ENCODE results near the gene KANSL1. TPM values are rescaled to one million over a fixed set of nuclear protein-coding genes. Genes with fewer than 3 reads are reported as not detected.

Gene KANSL1
- total RNA-seq, 1 donor from 2014 or later: 23.2 TPM

GRCh38 chr17:46141645-46142044, 51.6 kb downstream of the KANSL1 start:
- DNase-seq (ENCODE audit: low spot score): no peak
- ATAC-seq: peak; percentile 26

- ATAC-seq (no peak), DNase-seq (ENCODE audit: low spot score) (no peak)
Measured at GRCh38 chr17:46140645-46141197, 52.5 kb downstream of the KANSL1 start.

GRCh38 chr17:46139432-46140210, 53.6 kb downstream of the KANSL1 start:
- DNase-seq (ENCODE audit: low spot score) (no peak), ATAC-seq (no peak)

GRCh38 chr17:46138473-46138872, 54.8 kb downstream of the KANSL1 start:
- no peak for DNase-seq (ENCODE audit: low spot score)
- peak; percentile 32 for ATAC-seq

- DNase-seq (ENCODE audit: low spot score) (no peak), ATAC-seq (no peak)
Measured at GRCh38 chr17:46136820-46137219, 56.4 kb downstream of the KANSL1 start.

GRCh38 chr17:46135879-46136563, 57.2 kb downstream of the KANSL1 start:
- ATAC-seq (no peak), DNase-seq (ENCODE audit: low spot score) (no peak)

- no peak for DNase-seq (ENCODE audit: low spot score)
- peak; percentile 42 for ATAC-seq
Measured at GRCh38 chr17:46135126-46135812, 58.0 kb downstream of the KANSL1 start.

GRCh38 chr17:46129302-46129701, 63.9 kb downstream of the KANSL1 start:
- ATAC-seq (no peak), DNase-seq (ENCODE audit: low spot score) (no peak)

- no peak for DNase-seq (ENCODE audit: low spot score)
- ATAC-seq: no peak
Measured at GRCh38 chr17:46128453-46128852, 64.8 kb downstream of the KANSL1 start.

- ATAC-seq: no peak
- DNase-seq (ENCODE audit: low spot score): no peak
Measured at GRCh38 chr17:46127524-46127923, 65.7 kb downstream of the KANSL1 start.

- ATAC-seq (no peak), DNase-seq (ENCODE audit: low spot score) (no peak)
Measured at GRCh38 chr17:46126840-46127239, 66.4 kb downstream of the KANSL1 start.

GRCh38 chr17:46125831-46126230, 67.4 kb downstream of the KANSL1 start:
- no peak for ATAC-seq
- no peak for DNase-seq (ENCODE audit: low spot score)

GRCh38 chr17:46124695-46125592, 68.3 kb downstream of the KANSL1 start:
- DNase-seq (ENCODE audit: low spot score) (no peak), ATAC-seq (no peak)

GRCh38 chr17:46123607-46124006, 69.6 kb downstream of the KANSL1 start:
- DNase-seq (ENCODE audit: low spot score) (no peak), ATAC-seq (no peak)

GRCh38 chr17:46122486-46122871, 70.8 kb downstream of the KANSL1 start:
- no peak for ATAC-seq
- no peak for DNase-seq (ENCODE audit: low spot score)

- no peak for DNase-seq (ENCODE audit: low spot score)
- no peak for ATAC-seq
Measured at GRCh38 chr17:46121841-46122485, 71.3 kb downstream of the KANSL1 start.

- ATAC-seq: no peak
- DNase-seq (ENCODE audit: low spot score): no peak
Measured at GRCh38 chr17:46121165-46121764, 72.0 kb downstream of the KANSL1 start.

- ATAC-seq (no peak), DNase-seq (ENCODE audit: low spot score) (no peak)
Measured at GRCh38 chr17:46120537-46120936, 72.7 kb downstream of the KANSL1 start.

- no peak for ATAC-seq
Measured at GRCh38 chr17:46120078-46120477, 73.2 kb downstream of the KANSL1 start.

GRCh38 chr17:46118964-46119363, 74.3 kb downstream of the KANSL1 start:
- no peak for DNase-seq (ENCODE audit: low spot score)
- no peak for ATAC-seq

More at GRCh38 chr17:46120078-46120477, 73.2 kb downstream of the KANSL1 start:
- no peak for DNase-seq (ENCODE audit: low spot score)
